ENCODE measurements around the gene FLOT1. TPM values are rescaled to one million over a fixed set of nuclear protein-coding genes. Genes with fewer than 3 reads are reported as not detected.

The FLOT1 gene
- total RNA-seq, 2 donors from 2014 or later: 121 to 141 TPM

GRCh38 chr6:30686908-30687658 lies 55.4 kb downstream of the FLOT1 start:
- H3K9ac ChIP-seq (ENCODE audit: extremely low read depth, low read length, poor library complexity, severe bottlenecking): peak overlapping the region; percentile 66
- no peaks in the 10 kb centered on the region for H3K27me3 ChIP-seq (ENCODE audit: control insufficient read depth, insufficient read depth, low read length, poor library complexity, severe bottlenecking)
- TF ChIP-seq CTCF (conservative IDR thresholded peaks at IDR 0.05): no peak
- H3K36me3 Mint-ChIP-seq (ENCODE audit: low read depth): peaks cover 12% of the 10 kb centered on the region
- DNase-seq: peak; percentile 95
- peaks cover 16% of the 10 kb centered on the region for H3K4me1 ChIP-seq (ENCODE audit: control insufficient read depth, insufficient read depth, low read length)
- WGBS, 2 experiments (ENCODE audit: insufficient coverage in 1 of 2, insufficient read length in 1 of 2): 0% methylated on average over 13 to 52 of the region's 52 CpGs
- H3K27me3 Mint-ChIP-seq (ENCODE audit: insufficient read depth): no peaks in the 10 kb centered on the region
- H3K9me3 Mint-ChIP-seq: no peaks in the 10 kb centered on the region
- peak overlapping the region; percentile 97 for H3K27ac ChIP-seq (ENCODE audit: low read depth, low read length)
- peak overlapping the region; percentile 75 for H3K4me3 Mint-ChIP-seq
- peak overlapping the region; percentile 95 for H3K4me3 ChIP-seq (ENCODE audit: low read length)
- H3K27ac Mint-ChIP-seq: peak overlapping the region; percentile 88
- no peaks in the 10 kb centered on the region for H3K9me3 ChIP-seq (ENCODE audit: control insufficient read depth, low read length)
- peaks cover 65% of the 10 kb centered on the region for H3K4me1 Mint-ChIP-seq
- peaks cover 7% of the 10 kb centered on the region for H3K36me3 ChIP-seq (ENCODE audit: control insufficient read depth, insufficient read depth, low read length)

GRCh38 chr6:30686009-30686907 lies 56.2 kb downstream of the FLOT1 start, which contains the start of gene PPP1R18:
PPP1R18 (minus strand) TSS chr6:30686645; CDS start chr6:30686018, 627 bp downstream.
- Mint-ChIP-seq H3K36me3 (ENCODE audit: low read depth) (peaks cover 12% of the 10 kb centered on the region), H3K4me3 (peak within 1 kb of the TSS; percentile 75), H3K4me1 (peaks cover 66% of the 10 kb centered on the region), H3K9me3 (no peaks in the 10 kb centered on the region), H3K27me3 (ENCODE audit: insufficient read depth) (no peaks in the 10 kb centered on the region), H3K27ac (peak within 1 kb of the TSS; percentile 88)
- no peaks in the 10 kb centered on the region for H3K9me3 ChIP-seq (ENCODE audit: control insufficient read depth, low read length)
- peak within 1 kb of the TSS; percentile 66 for H3K9ac ChIP-seq (ENCODE audit: extremely low read depth, low read length, poor library complexity, severe bottlenecking)
- peak within 1 kb of the TSS; percentile 95 for H3K4me3 ChIP-seq (ENCODE audit: low read length)
- 1 to 2% methylated on average over 10 to 41 of the region's 41 CpGs for WGBS, 2 experiments (ENCODE audit: insufficient coverage in 1 of 2, insufficient read length in 1 of 2)
- DNase-seq: no peak
- peaks cover 7% of the 10 kb centered on the region for H3K36me3 ChIP-seq (ENCODE audit: control insufficient read depth, insufficient read depth, low read length)
- H3K27me3 ChIP-seq (ENCODE audit: control insufficient read depth, insufficient read depth, low read length, poor library complexity, severe bottlenecking): no peaks in the 10 kb centered on the region
- H3K4me1 ChIP-seq (ENCODE audit: control insufficient read depth, insufficient read depth, low read length): peaks cover 18% of the 10 kb centered on the region
- H3K27ac ChIP-seq (ENCODE audit: low read depth, low read length): peak within 1 kb of the TSS; percentile 97
- no peak for TF ChIP-seq CTCF (conservative IDR thresholded peaks at IDR 0.05)

- no peaks in the 10 kb centered on the region for H3K9me3 Mint-ChIP-seq
- DNase-seq: peak; percentile 69
- WGBS, 2 experiments (ENCODE audit: insufficient coverage in 1 of 2, insufficient read length in 1 of 2): 66 to 69% methylated on average over 21 to 29 of the region's 29 CpGs
- TF ChIP-seq CTCF (conservative IDR thresholded peaks at IDR 0.05): peak; percentile 22
- H3K9ac ChIP-seq (ENCODE audit: extremely low read depth, low read length, poor library complexity, severe bottlenecking): peak overlapping the region; percentile 66
- H3K27me3 Mint-ChIP-seq (ENCODE audit: insufficient read depth): no peaks in the 10 kb centered on the region
- H3K4me1 ChIP-seq (ENCODE audit: control insufficient read depth, insufficient read depth, low read length): peaks cover 18% of the 10 kb centered on the region
- no peaks in the 10 kb centered on the region for H3K9me3 ChIP-seq (ENCODE audit: control insufficient read depth, low read length)
- no peak overlapping the region for H3K27ac ChIP-seq (ENCODE audit: low read depth, low read length)
- peaks cover 64% of the 10 kb centered on the region for H3K4me1 Mint-ChIP-seq
- H3K36me3 ChIP-seq (ENCODE audit: control insufficient read depth, insufficient read depth, low read length): peaks cover 7% of the 10 kb centered on the region
- H3K27ac Mint-ChIP-seq: peak overlapping the region; percentile 39
- H3K27me3 ChIP-seq (ENCODE audit: control insufficient read depth, insufficient read depth, low read length, poor library complexity, severe bottlenecking): no peaks in the 10 kb centered on the region
- H3K4me3 ChIP-seq (ENCODE audit: low read length): peak overlapping the region; percentile 95
- peaks cover 15% of the 10 kb centered on the region for H3K36me3 Mint-ChIP-seq (ENCODE audit: low read depth)
- H3K4me3 Mint-ChIP-seq: peak overlapping the region; percentile 75
These were observed 57.1 kb downstream of the FLOT1 start for GRCh38 chr6:30685157-30686008.
